CD14-positive monocyte (primary cell): ENCODE data around the gene CELF1. TPM values are rescaled to one million over a fixed set of nuclear protein-coding genes. Genes with fewer than 3 reads are reported as not detected.

Source experiments
- DNase-seq, 3 donors: peaks; one replicate each; pipeline ENCODE4 v3.0.0-alpha.2; 2011 to 2022
- H2AFZ ChIP-seq: 2 replicates; pipeline ENCODE4 v1.6.0; 2012; ENCODE audit warnings: mild to moderate bottlenecking, low read depth, low read length, inconsistent platforms; ENCODE audit not compliant: insufficient read depth, poor library complexity, severe bottlenecking
- H3K27ac ChIP-seq, 2 donors: 1 replicate in 1 of 2; 2 replicates in 1 of 2; pipeline ENCODE4 v1.5.1; 2012 to 2013; ENCODE audit warnings: low read length in 2 of 2, control low read depth in 1 of 2, inconsistent platforms in 1 of 2, low read depth in 1 of 2, mild to moderate bottlenecking in 1 of 2
- H3K27me3 ChIP-seq, 2 donors: one replicate each; pipeline versions ENCODE4 v1.6.0 to v1.6.1; 2011 to 2013; ENCODE audit warnings: low read length in 2 of 2; ENCODE audit not compliant: control insufficient read depth in 2 of 2, insufficient read depth in 2 of 2
- H3K36me3 ChIP-seq, 2 donors: replicated peaks in 1 of 2; 1 replicate in 1 of 2; 2 replicates in 1 of 2; pipeline versions ENCODE4 v1.5.1 to v1.6.1; 2012 to 2013; ENCODE audit warnings: low read length in 2 of 2, control low read depth in 1 of 2, inconsistent platforms in 1 of 2, mild to moderate bottlenecking in 1 of 2; ENCODE audit not compliant: insufficient read depth in 2 of 2, control insufficient read depth in 1 of 2
- H3K4me1 ChIP-seq, 2 donors: 1 replicate in 1 of 2; 2 replicates in 1 of 2; pipeline versions ENCODE4 v1.5.1 to v1.6.1; 2012 to 2013; ENCODE audit warnings: low read length in 2 of 2, control low read depth in 1 of 2, inconsistent platforms in 1 of 2, mild to moderate bottlenecking in 1 of 2, moderate library complexity in 1 of 2; ENCODE audit not compliant: insufficient read depth in 2 of 2, control insufficient read depth in 1 of 2
- H3K4me2 ChIP-seq: replicated peaks from 2 replicates; pipeline ENCODE3; 2012; ENCODE audit warnings: low read length, moderate library complexity, mild to moderate bottlenecking; ENCODE audit not compliant: poor library complexity, severe bottlenecking; ENCODE audit errors: extremely low read depth
- H3K4me3 ChIP-seq, 3 experiments: fragments of 200-600 bp in 1 of 3; sonication (generic) in 1 of 3; replicated peaks in 1 of 3; 1 replicate in 2 of 3; 2 replicates in 1 of 3; pipeline ENCODE4 v1.5.1; 2011 to 2013; ENCODE audit warnings: low read length in 3 of 3, mild to moderate bottlenecking in 3 of 3, control low read depth in 2 of 3, low read depth in 2 of 3, inconsistent platforms in 1 of 3, moderate library complexity in 1 of 3
- H3K79me2 ChIP-seq: 2 replicates; pipeline ENCODE4 v1.6.0; 2012; ENCODE audit warnings: mild to moderate bottlenecking, control low read depth, inconsistent platforms, low read length, moderate library complexity; ENCODE audit not compliant: insufficient read depth
- H3K9ac ChIP-seq: 2 replicates; pipeline ENCODE4 v1.6.0; 2017; ENCODE audit warnings: low read length, mild to moderate bottlenecking; ENCODE audit not compliant: insufficient read depth, poor library complexity, severe bottlenecking
- H3K9me3 ChIP-seq, 2 donors: replicated peaks in 1 of 2; 1 replicate in 1 of 2; 2 replicates in 1 of 2; pipeline versions ENCODE4 v1.5.1 to v1.6.1; 2012 to 2013; ENCODE audit warnings: low read length in 2 of 2, control low read depth in 1 of 2; ENCODE audit not compliant: control insufficient read depth in 1 of 2, insufficient read depth in 1 of 2
- H4K20me1 ChIP-seq: 2 replicates; pipeline ENCODE4 v1.6.0; 2012; ENCODE audit warnings: mild to moderate bottlenecking, low read length, control low read depth, moderate library complexity; ENCODE audit not compliant: insufficient read depth
- H3K27ac Mint-ChIP-seq, 7 donors: one replicate each; pipeline ENCODE4 v1.8.0; 2020; ENCODE audit warnings: mild to moderate bottlenecking in 7 of 7, mixed read lengths in 7 of 7, moderate library complexity in 6 of 7, inconsistent platforms in 2 of 7
- H3K27me3 Mint-ChIP-seq, 3 donors: one replicate each; pipeline ENCODE4 v1.8.0; 2021 to 2022; ENCODE audit warnings: low read depth in 3 of 3, mild to moderate bottlenecking in 3 of 3, mixed read lengths in 3 of 3, moderate library complexity in 3 of 3, inconsistent platforms in 1 of 3
- H3K36me3 Mint-ChIP-seq, 2 donors: one replicate each; pipeline ENCODE4 v1.8.0; 2020; ENCODE audit warnings: mixed read lengths in 2 of 2, inconsistent platforms in 1 of 2, mild to moderate bottlenecking in 1 of 2
- H3K4me1 Mint-ChIP-seq: one replicate; pipeline ENCODE4 v1.8.0; 2020; ENCODE audit warnings: mild to moderate bottlenecking, mixed read lengths
- H3K4me3 Mint-ChIP-seq, 2 donors: one replicate each; pipeline ENCODE4 v1.8.0; 2020; ENCODE audit warnings: mild to moderate bottlenecking in 2 of 2, mixed read lengths in 2 of 2, moderate library complexity in 1 of 2
- H3K9me3 Mint-ChIP-seq, 7 donors: one replicate each; pipeline ENCODE4 v1.8.0; 2020 to 2022; ENCODE audit warnings: mixed read lengths in 7 of 7, mild to moderate bottlenecking in 6 of 7, moderate library complexity in 6 of 7, inconsistent platforms in 2 of 7
- WGBS: methylation state at CpG from one replicate; pipeline ENCODE4 v1.1.5; 2013; ENCODE audit warnings: missing lambda C conversion rate; ENCODE audit not compliant: insufficient coverage; 5-methylcytosine and 5-hydroxymethylcytosine counted together
- intact Hi-C, 2 donors: fragments of 100-400 bp; cut with micrococcal nuclease; formaldehyde crosslinking; loops; one replicate each; pipeline versions ENCODE4 v1.15.0 to v1.15.1; 2023
- polyA plus RNA-seq, 3 donors: library from polyadenylated mRNA; depleted of rRNA in 1 of 3; unstranded in 2 of 3; stranded (reverse) in 1 of 3; fragments of 300-500 nt in 2 of 3; fragments of >200 nt in 1 of 3; fragmentation: Illumina TruSeq in 2 of 3; gene quantifications; 1 replicate in 2 of 3; 2 replicates in 1 of 3; pipeline ENCODE4 v1.2.3, GENCODE V29; 2012 to 2021
- TF ChIP-seq, protein P1 (sequence below): fragments of 200-600 bp; IDR thresholded peaks from one replicate; pipeline ENCODE4 v1.8.0; 2022; ENCODE audit warnings: antibody characterized with exemption, mild to moderate bottlenecking

The CELF1 gene
- polyA plus RNA-seq, 3 donors = 27.2 to 117 (median 39.9) TPM

DNA sequence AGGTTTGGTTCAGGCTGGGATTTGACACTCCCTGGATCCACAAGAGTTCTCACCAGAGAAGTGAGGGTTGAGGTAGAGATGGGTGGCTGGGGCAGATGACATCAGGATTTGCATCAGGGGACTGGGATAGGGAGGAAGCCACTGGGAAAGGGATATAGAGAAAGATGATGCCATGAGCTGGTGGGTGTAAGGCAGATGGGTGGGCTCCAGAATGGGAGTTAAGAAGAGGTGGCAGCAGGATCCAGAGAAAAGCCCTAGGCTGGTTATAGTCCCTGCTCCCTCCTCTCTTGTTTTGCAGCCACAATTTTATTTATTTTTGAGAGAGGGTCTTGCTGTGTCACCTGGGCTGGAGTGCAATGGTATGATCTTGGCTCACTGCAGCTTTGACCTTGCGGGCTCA is 43.0 kb upstream of the CELF1 start:
- TF ChIP-seq, protein P1, sequence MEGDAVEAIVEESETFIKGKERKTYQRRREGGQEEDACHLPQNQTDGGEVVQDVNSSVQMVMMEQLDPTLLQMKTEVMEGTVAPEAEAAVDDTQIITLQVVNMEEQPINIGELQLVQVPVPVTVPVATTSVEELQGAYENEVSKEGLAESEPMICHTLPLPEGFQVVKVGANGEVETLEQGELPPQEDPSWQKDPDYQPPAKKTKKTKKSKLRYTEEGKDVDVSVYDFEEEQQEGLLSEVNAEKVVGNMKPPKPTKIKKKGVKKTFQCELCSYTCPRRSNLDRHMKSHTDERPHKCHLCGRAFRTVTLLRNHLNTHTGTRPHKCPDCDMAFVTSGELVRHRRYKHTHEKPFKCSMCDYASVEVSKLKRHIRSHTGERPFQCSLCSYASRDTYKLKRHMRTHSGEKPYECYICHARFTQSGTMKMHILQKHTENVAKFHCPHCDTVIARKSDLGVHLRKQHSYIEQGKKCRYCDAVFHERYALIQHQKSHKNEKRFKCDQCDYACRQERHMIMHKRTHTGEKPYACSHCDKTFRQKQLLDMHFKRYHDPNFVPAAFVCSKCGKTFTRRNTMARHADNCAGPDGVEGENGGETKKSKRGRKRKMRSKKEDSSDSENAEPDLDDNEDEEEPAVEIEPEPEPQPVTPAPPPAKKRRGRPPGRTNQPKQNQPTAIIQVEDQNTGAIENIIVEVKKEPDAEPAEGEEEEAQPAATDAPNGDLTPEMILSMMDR = no peak
- no peak overlapping the region for H3K27ac ChIP-seq
- intact Hi-C loops = no loop called here
- no peak overlapping the region for H2AFZ ChIP-seq
- peaks cover 15 to 27% of the 10 kb centered on the region in 2 donors for H3K4me1 ChIP-seq
- Mint-ChIP-seq H3K9me3 (peaks cover 0 to 12% (median 3%) of the 10 kb centered on the region in 7 donors), H3K4me1 (peaks cover 29% of the 10 kb centered on the region), H3K27ac (no peak overlapping the region), H3K27me3 (peaks cover 29 to 37% (median 30%) of the 10 kb centered on the region in 3 donors), H3K4me3 (no peak overlapping the region), H3K36me3 (peaks cover 0 to 9% of the 10 kb centered on the region in 2 donors)
- no peaks in the 10 kb centered on the region for H3K79me2 ChIP-seq
- no peak for DNase-seq
- no CpG with 5 or more reads among the region's 1 CpG for WGBS
- no peak overlapping the region for H3K4me3 ChIP-seq
- no peak overlapping the region for H3K4me2 ChIP-seq
- peaks cover 0 to 6% of the 10 kb centered on the region in 2 donors for H3K9me3 ChIP-seq
- H3K9ac ChIP-seq = no peak overlapping the region
- H3K36me3 ChIP-seq = no peaks in the 10 kb centered on the region
- H3K27me3 ChIP-seq = peaks cover 16 to 29% of the 10 kb centered on the region in 2 donors
- no peaks in the 10 kb centered on the region for H4K20me1 ChIP-seq

DNA sequence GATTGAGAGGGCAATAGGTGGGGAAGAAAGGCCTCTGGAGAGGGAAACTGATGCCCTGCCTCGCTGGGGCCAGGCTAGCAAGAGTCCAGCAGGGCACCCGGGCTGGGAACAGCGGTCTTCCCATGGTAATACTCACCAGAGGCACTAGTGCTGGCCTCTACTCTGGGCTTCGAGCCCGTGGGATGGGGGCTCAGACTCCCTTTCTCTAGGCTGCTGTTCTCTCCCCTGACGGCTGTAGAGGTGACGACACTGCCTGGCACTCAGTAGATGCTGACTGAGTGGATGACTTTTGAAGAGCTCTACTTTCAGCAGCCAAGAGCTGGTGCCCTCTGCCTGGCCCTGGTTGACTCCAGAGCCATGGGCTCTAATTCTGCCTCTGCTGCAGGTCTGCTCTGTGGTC is 42.1 kb upstream of the CELF1 start:
- no peaks in the 10 kb centered on the region for H4K20me1 ChIP-seq
- H3K9ac ChIP-seq = no peak overlapping the region
- H3K9me3 ChIP-seq = peaks cover 0 to 6% of the 10 kb centered on the region in 2 donors
- Mint-ChIP-seq H3K9me3 (peaks cover 0 to 12% (median 3%) of the 10 kb centered on the region in 7 donors), H3K4me3 (no peak overlapping the region), H3K27me3 (peaks cover 29 to 37% (median 30%) of the 10 kb centered on the region in 3 donors), H3K27ac (peak overlapping the region in 2 of 7 donors; percentile 6 to 41), H3K4me1 (peaks cover 29% of the 10 kb centered on the region), H3K36me3 (peaks cover 0 to 9% of the 10 kb centered on the region in 2 donors)
- no peak overlapping the region for H3K4me2 ChIP-seq
- no peak overlapping the region for H2AFZ ChIP-seq
- no peaks in the 10 kb centered on the region for H3K79me2 ChIP-seq
- no peak overlapping the region for H3K27ac ChIP-seq
- H3K4me3 ChIP-seq = no peak overlapping the region
- no peaks in the 10 kb centered on the region for H3K36me3 ChIP-seq
- DNase-seq = no peak
- H3K27me3 ChIP-seq = peaks cover 16 to 29% of the 10 kb centered on the region in 2 donors
- peaks cover 15 to 27% of the 10 kb centered on the region in 2 donors for H3K4me1 ChIP-seq
- WGBS = 74% methylated on average over 4 of the region's 7 CpGs
- intact Hi-C loops = no loop called here
- TF ChIP-seq, protein P1 = no peak
